ENCODE measurements around the gene CCDC188. TPM values are rescaled to one million over a fixed set of nuclear protein-coding genes. Genes with fewer than 3 reads are reported as not detected.

CCDC188 gene
- total and polyA plus RNA-seq, 2 donors = 0.69 to 0.90 TPM

- 65% methylated on average over 7 of the region's 7 CpGs for WGBS
- no peak overlapping the region for H3K4me3 ChIP-seq (ENCODE audit: low read depth, low read length)
- H3K27ac ChIP-seq (ENCODE audit: low read depth) = no peak overlapping the region
- no peak for DNase-seq (ENCODE audit: extremely low spot score)
- H3K4me1 ChIP-seq (ENCODE audit: insufficient read depth) = no peaks in the 10 kb centered on the region
- no peaks in the 10 kb centered on the region for H3K36me3 ChIP-seq (ENCODE audit: insufficient read depth)
Measured at GRCh38 chr22:20156042-20156389, 5.2 kb upstream of the CCDC188 start.

GRCh38 chr22:20155330-20156041 is 4.6 kb upstream of the CCDC188 start:
- WGBS = 44% methylated on average over 30 of the region's 30 CpGs
- Histone ChIP-seq H3K27ac (ENCODE audit: low read depth) (no peak overlapping the region), H3K4me1 (ENCODE audit: insufficient read depth) (no peaks in the 10 kb centered on the region), H3K4me3 (ENCODE audit: low read depth, low read length) (no peak overlapping the region), H3K36me3 (ENCODE audit: insufficient read depth) (no peaks in the 10 kb centered on the region)
- no peak for DNase-seq (ENCODE audit: extremely low spot score)

GRCh38 chr22:20154602-20155187 is 3.8 kb upstream of the CCDC188 start:
- Histone ChIP-seq H3K4me1 (ENCODE audit: insufficient read depth) (no peaks in the 10 kb centered on the region), H3K36me3 (ENCODE audit: insufficient read depth) (no peaks in the 10 kb centered on the region), H3K27ac (ENCODE audit: low read depth) (no peak overlapping the region), H3K4me3 (ENCODE audit: low read depth, low read length) (no peak overlapping the region)
- 54% methylated on average over 14 of the region's 14 CpGs for WGBS
- DNase-seq (ENCODE audit: extremely low spot score) = no peak

DNA sequence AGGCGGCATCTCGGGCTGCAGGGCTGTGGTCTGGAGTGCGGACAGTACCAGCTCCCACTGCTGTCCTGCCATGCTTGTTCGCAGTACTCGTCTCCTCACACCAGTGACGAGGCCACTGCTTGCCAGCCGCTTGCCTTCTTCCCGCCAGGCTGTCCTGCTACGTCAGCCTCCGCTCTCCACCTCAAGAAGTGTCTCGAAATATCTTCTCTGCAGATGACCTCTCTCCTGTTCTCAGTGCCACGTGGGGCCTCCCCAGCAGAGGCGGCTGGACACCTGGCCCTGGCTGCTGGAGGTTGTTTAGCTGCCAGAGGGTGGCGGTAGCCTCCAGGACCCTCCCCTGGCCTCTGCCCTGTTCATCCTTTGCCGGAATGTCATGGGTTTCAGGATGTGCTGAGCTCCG is 3.1 kb upstream of the CCDC188 start:
- Histone ChIP-seq H3K27ac (ENCODE audit: low read depth) (no peak overlapping the region), H3K4me1 (ENCODE audit: insufficient read depth) (no peaks in the 10 kb centered on the region), H3K36me3 (ENCODE audit: insufficient read depth) (no peaks in the 10 kb centered on the region), H3K4me3 (ENCODE audit: low read depth, low read length) (no peak overlapping the region)
- WGBS = 44% methylated on average over 16 of the region's 16 CpGs
- DNase-seq (ENCODE audit: extremely low spot score) = no peak

DNA sequence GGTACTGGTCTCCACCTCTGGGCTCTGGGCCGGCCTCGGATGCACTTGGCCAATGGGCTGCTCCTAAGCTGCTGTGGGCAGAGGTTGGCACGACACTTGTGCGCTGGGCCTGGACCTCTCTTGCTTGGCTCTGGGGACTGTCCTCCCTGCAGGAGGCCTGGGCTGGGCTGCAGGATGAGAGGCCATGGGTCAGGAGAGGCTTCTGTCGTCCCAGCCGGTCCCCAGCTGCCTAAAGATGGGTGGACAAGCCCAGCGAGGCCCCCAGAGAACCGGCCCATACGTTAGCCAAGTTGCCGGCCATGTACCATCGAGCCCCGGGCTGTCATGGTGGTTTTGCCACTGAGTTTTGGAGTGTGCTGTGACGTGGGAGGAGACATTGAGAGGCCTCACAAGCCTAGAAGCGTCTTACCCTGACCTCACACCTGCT is 1.6 kb upstream of the CCDC188 start:
- DNase-seq (ENCODE audit: extremely low spot score) = no peak
- WGBS = 88% methylated on average over 14 of the region's 14 CpGs
- Histone ChIP-seq H3K4me3 (ENCODE audit: low read depth, low read length) (no peak overlapping the region), H3K36me3 (ENCODE audit: insufficient read depth) (no peaks in the 10 kb centered on the region), H3K4me1 (ENCODE audit: insufficient read depth) (no peaks in the 10 kb centered on the region), H3K27ac (ENCODE audit: low read depth) (no peak overlapping the region)

DNA sequence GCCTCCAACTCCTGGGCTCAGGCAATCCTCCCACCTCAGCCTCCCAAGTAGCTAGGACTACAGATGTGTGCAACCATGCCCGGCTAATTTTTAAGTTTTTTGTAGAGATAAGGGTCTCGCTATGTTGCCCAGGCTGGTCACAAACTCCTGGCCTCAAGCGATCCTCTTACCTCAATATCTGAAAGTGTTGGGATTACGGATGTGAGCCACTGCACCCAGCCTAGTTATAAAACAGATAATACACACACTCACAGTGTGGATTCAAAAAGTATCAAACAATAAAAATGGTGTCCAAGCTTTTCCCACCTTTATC is 377 bp upstream of the CCDC188 start:
- Histone ChIP-seq H3K4me1 (ENCODE audit: insufficient read depth) (no peaks in the 10 kb centered on the region), H3K4me3 (ENCODE audit: low read depth, low read length) (no peak overlapping the region)
- 87% methylated on average over 4 of the region's 4 CpGs for WGBS

DNA sequence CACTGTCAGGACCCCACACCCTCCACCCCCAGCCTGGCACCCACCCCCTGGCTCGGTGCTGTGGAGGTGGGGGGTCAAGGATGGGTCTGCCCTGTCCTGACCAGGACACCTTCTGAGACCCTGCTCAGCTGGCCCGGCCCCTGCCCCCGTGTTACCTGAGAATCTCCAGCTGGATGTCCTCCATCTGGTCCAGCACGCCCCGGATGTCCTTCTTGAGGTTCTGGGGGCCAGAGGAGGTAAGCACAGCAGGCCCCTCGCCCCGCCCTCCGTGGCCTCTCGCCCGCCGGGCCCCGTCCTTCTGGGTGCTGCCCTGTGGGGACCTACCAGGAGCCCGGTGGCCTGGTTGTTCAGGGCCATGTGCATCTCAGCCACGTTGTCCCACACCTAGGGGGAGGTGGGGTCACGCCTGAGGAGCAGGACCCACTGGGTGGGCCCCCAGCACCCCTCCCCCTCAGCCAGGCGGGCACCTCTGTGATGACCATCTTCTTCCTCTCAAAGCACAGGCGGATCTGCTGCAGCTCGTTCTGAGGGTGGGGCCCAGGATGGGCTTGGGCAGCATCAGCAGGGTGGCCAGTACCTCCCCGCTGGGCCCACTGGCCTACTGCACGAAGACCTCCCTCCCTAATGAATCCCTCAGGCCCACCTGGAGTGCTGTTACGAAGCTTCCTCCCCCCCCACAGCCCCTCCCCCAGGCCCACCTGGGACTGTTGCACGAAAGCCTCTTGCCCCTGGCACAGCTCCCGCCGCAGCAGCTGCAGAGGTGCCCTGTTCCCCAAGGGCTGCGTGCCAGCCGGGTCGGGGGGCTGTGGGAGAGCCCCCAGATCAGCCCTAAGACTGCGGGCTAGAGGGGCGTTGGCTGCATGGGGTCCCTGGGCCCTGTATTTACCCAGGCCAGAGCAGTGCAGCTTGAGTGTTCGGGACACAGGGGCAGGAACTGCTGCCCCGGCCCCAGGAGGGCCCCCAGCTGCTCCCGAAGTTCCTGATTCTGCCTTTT is 1.3 kb downstream of the CCDC188 start:
- 65% methylated on average over 32 of the region's 32 CpGs for WGBS
- Histone ChIP-seq H3K27ac (ENCODE audit: low read depth) (no peak overlapping the region), H3K4me3 (ENCODE audit: low read depth, low read length) (no peak overlapping the region), H3K4me1 (ENCODE audit: insufficient read depth) (no peaks in the 10 kb centered on the region), H3K36me3 (ENCODE audit: insufficient read depth) (no peaks in the 10 kb centered on the region)
- DNase-seq (ENCODE audit: extremely low spot score) = no peak

More for the DNA sequence above, 377 bp upstream of the CCDC188 start:
- DNase-seq (ENCODE audit: extremely low spot score) = no peak
- Histone ChIP-seq H3K36me3 (ENCODE audit: insufficient read depth) (no peaks in the 10 kb centered on the region), H3K27ac (ENCODE audit: low read depth) (no peak overlapping the region)

DNA sequence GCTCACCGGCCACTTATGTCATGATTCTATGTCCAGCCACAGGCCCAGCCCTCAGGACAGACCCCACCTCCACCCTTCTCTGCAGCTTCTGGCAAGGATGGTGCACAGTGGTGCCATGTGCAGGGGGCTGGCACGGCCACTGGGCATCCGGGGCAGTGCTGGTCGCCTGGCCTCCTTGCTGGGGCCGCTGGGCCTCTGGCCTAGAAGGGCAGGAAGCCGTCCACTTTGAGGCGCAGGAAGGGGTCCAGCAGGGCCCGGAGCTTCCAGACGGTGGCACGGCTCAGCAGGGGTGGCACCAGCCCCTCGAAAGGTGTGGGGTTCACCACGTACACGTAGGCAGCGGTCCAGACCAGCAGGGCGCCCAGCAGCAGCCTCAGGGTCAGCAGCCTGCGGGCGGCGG is 2.4 kb downstream of the CCDC188 start:
- Histone ChIP-seq H3K4me1 (ENCODE audit: insufficient read depth) (no peaks in the 10 kb centered on the region), H3K36me3 (ENCODE audit: insufficient read depth) (no peaks in the 10 kb centered on the region), H3K27ac (ENCODE audit: low read depth) (no peak overlapping the region), H3K4me3 (ENCODE audit: low read depth, low read length) (no peak overlapping the region)
- DNase-seq (ENCODE audit: extremely low spot score) = no peak
- WGBS = 85% methylated on average over 18 of the region's 18 CpGs

- 76% methylated on average over 14 of the region's 14 CpGs for WGBS
- H3K27ac ChIP-seq (ENCODE audit: low read depth) = no peak overlapping the region
- no peak overlapping the region for H3K4me3 ChIP-seq (ENCODE audit: low read depth, low read length)
Measured at GRCh38 chr22:20147237-20147988, 3.4 kb downstream of the CCDC188 start.

DNA sequence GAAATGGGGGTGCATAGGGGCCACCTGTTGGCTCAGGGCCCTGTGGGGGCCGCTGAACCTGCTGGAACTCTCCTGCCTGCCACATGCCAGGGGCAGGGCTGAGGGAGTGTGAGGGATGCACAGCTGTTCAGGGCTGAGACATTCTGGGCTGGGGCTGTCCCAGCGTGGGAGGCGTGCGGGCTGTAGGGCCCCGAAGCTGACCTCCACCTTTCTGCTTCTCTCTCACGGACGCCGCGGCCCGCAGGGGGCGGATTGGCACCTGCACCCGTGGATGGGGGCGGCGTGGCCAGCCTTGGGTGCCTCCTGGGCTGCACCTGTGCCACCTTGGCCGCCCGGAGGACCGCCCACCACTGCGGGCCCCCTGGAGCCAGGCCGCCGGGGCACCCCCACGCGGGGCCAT is 4.1 kb downstream of the CCDC188 start:
- no peak for DNase-seq (ENCODE audit: extremely low spot score)
- Histone ChIP-seq H3K36me3 (ENCODE audit: insufficient read depth) (no peaks in the 10 kb centered on the region), H3K4me1 (ENCODE audit: insufficient read depth) (no peaks in the 10 kb centered on the region), H3K27ac (ENCODE audit: low read depth) (no peak overlapping the region), H3K4me3 (ENCODE audit: low read depth, low read length) (no peak overlapping the region)
- WGBS = 87% methylated on average over 22 of the region's 22 CpGs

More at GRCh38 chr22:20147237-20147988, 3.4 kb downstream of the CCDC188 start:
- Histone ChIP-seq H3K4me1 (ENCODE audit: insufficient read depth) (no peaks in the 10 kb centered on the region), H3K36me3 (ENCODE audit: insufficient read depth) (no peaks in the 10 kb centered on the region)
- no peak for DNase-seq (ENCODE audit: extremely low spot score)

DNA sequence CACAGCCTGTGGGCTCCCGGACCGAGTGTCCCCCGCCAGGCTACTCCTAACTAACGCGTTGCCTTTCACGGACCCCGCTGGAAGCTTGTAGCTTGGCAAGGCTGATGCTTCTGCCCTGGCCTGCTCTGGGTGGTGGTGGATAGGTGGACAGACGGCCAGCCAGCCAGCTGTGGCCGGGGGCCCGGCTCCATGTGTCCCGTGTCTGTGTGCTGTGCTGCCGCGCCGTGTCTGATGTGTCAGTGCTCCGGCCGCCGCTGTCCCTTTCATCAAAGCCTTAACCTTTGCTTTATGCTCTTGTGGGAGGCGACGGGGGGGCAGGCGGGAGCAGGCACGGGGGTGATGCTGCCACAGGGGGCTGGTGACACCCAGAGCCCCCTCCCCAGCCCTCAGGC is 5.0 kb downstream of the CCDC188 start:
- Histone ChIP-seq H3K4me3 (ENCODE audit: low read depth, low read length) (no peak overlapping the region), H3K36me3 (ENCODE audit: insufficient read depth) (no peaks in the 10 kb centered on the region), H3K27ac (ENCODE audit: low read depth) (no peak overlapping the region), H3K4me1 (ENCODE audit: insufficient read depth) (no peaks in the 10 kb centered on the region)
- no peak for DNase-seq (ENCODE audit: extremely low spot score)
- 88% methylated on average over 21 of the region's 21 CpGs for WGBS

GRCh38 chr22:20145206-20145831 is 5.5 kb downstream of the CCDC188 start:
- WGBS = 89% methylated on average over 22 of the region's 22 CpGs
- H3K36me3 ChIP-seq (ENCODE audit: insufficient read depth) = no peaks in the 10 kb centered on the region
- DNase-seq (ENCODE audit: extremely low spot score) = no peak
- no peak overlapping the region for H3K27ac ChIP-seq (ENCODE audit: low read depth)
- no peaks in the 10 kb centered on the region for H3K4me1 ChIP-seq (ENCODE audit: insufficient read depth)
- no peak overlapping the region for H3K4me3 ChIP-seq (ENCODE audit: low read depth, low read length)

Data from urinary bladder (tissue), 4 donors.